WTC11 (cell line): ENCODE measurements around the gene PTPRN2.

Experiments
- CTCF ChIP-seq: fragments of 200-600 bp; IDR thresholded peaks from 2 replicates; pipeline ENCODE4 v1.8.0; 2022; ENCODE audit warnings: antibody characterized with exemption
- E2F4 ChIP-seq: sonication (generic); formaldehyde crosslinking; IDR thresholded peaks from 2 replicates; pipeline ENCODE4 v1.8.1; 2022; ENCODE audit warnings: low read depth, mild to moderate bottlenecking, moderate library complexity, missing genetic modification reagents, borderline replicate concordance
- GRHL2 ChIP-seq: fragments of 250-450 bp; sonication (Bioruptor Pico); IDR thresholded peaks from 2 replicates; pipeline ENCODE4 v1.8.0; 2022; ENCODE audit warnings: mild to moderate bottlenecking, moderate library complexity; ENCODE audit not compliant: insufficient replicate concordance, severe bottlenecking
- HMGXB4 ChIP-seq: sonication (generic); formaldehyde crosslinking; IDR thresholded peaks from 2 replicates; pipeline ENCODE4 v1.8.1; 2023; ENCODE audit warnings: mild to moderate bottlenecking, moderate library complexity, missing genetic modification reagents
- JUN ChIP-seq: sonication (generic); formaldehyde crosslinking; IDR thresholded peaks from 2 replicates; pipeline ENCODE4 v1.8.0; 2023; ENCODE audit warnings: mild to moderate bottlenecking, missing genetic modification reagents
- MAX ChIP-seq: sonication (generic); formaldehyde crosslinking; IDR thresholded peaks from 2 replicates; pipeline ENCODE4 v1.8.0; 2022; ENCODE audit warnings: mild to moderate bottlenecking, missing genetic modification reagents
- ZBTB21 ChIP-seq: sonication (generic); formaldehyde crosslinking; IDR thresholded peaks from 2 replicates; pipeline ENCODE4 v1.8.1; 2023; ENCODE audit warnings: mild to moderate bottlenecking, missing genetic modification reagents, borderline replicate concordance

- TF ChIP-seq CTCF (no peak), E2F4 (CRISPR knock-in tag) (no peak), JUN (no peak), HMGXB4 (CRISPR knock-in tag) (no peak), GRHL2 (CRISPR knock-in tag) (no peak), ZBTB21 (CRISPR knock-in tag) (no peak), MAX (CRISPR knock-in tag) (no peak)
These were observed 44.7 kb downstream of the PTPRN2 start for GRCh38 chr7:158542651-158543566.
